Muscle of leg (tissue), 11 donors: Measurements from ENCODE around the gene UBL7. TPM values are rescaled to one million over a fixed set of nuclear protein-coding genes. Genes with fewer than 3 reads are reported as not detected.

Experiments used
- DNase-seq: peaks from one replicate; pipeline ENCODE4 v3.0.0; 2013
- H3K27ac ChIP-seq: one replicate; pipeline ENCODE4 v1.5.1; 2013; ENCODE audit warnings: mild to moderate bottlenecking, low read length, control low read depth
- H3K27me3 ChIP-seq: one replicate; pipeline ENCODE4 v1.6.1; 2013; ENCODE audit warnings: low read length; ENCODE audit not compliant: control insufficient read depth, insufficient read depth
- H3K36me3 ChIP-seq: one replicate; pipeline ENCODE4 v1.6.1; 2013; ENCODE audit warnings: low read length; ENCODE audit not compliant: control insufficient read depth, insufficient read depth
- H3K4me1 ChIP-seq: one replicate; pipeline ENCODE4 v1.6.1; 2013; ENCODE audit warnings: low read length; ENCODE audit not compliant: control insufficient read depth, insufficient read depth
- H3K4me3 ChIP-seq: one replicate; pipeline ENCODE4 v1.5.1; 2013; ENCODE audit warnings: low read length, control low read depth
- H3K9me3 ChIP-seq: replicated peaks from 2 replicates; pipeline ENCODE4 v1.6.1; 2013; ENCODE audit warnings: low read depth, low read length; ENCODE audit not compliant: control insufficient read depth
- WGBS: methylation state at CpG from one replicate; pipeline ENCODE4 v1.1.5; 2013; ENCODE audit warnings: missing lambda C conversion rate; ENCODE audit not compliant: insufficient coverage; 5-methylcytosine and 5-hydroxymethylcytosine counted together
- polyA plus RNA-seq, 8 donors: library from polyadenylated mRNA; unstranded; fragments of 120-200 nt; gene quantifications; one replicate each; pipeline versions ENCODE4 v1.2.1 to v1.2.3, GENCODE V29; 2013; ENCODE audit warnings: inconsistent platforms in 1 of 8, low replicate concordance in 1 of 8; ENCODE audit not compliant: insufficient read length in 8 of 8, insufficient read depth in 1 of 8
- total RNA-seq: library from RNA; stranded (reverse); fragments of 120-200 nt; gene quantifications from one replicate; pipeline ENCODE4 v1.2.4, GENCODE V29; 2013

UBL7 gene
- total and polyA plus RNA-seq, 9 donors: 30.6 to 38.8 (median 36.3) TPM

DNA sequence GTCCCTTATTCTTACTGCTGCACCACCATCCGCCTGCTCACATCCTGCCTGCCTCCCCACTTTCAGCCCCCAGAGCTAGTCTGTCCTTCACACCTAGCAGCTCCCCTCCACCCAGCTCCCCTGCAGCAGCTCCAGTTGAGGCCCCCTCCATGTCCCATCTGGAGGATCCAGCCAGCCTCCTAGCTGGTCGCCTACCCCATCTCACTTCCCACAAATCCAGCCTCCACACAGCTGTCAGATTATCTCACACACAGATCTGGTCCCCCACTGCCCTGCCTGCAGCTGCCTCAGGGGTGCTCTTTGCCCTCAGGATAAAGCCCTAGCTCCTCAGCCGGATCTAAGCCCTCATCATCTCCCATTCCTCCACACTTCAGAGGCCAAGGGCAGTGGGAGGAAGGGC lies 18.4 kb downstream of the UBL7 start:
- no peaks in the 10 kb centered on the region for H3K4me1 ChIP-seq
- no peak overlapping the region for H3K4me3 ChIP-seq
- H3K27me3 ChIP-seq: no peaks in the 10 kb centered on the region
- no peaks in the 10 kb centered on the region for H3K9me3 ChIP-seq
- H3K36me3 ChIP-seq: peaks cover 26% of the 10 kb centered on the region
- WGBS: 35% methylated on average over 3 of the region's 3 CpGs
- DNase-seq: no peak
- H3K27ac ChIP-seq: no peak overlapping the region

DNA sequence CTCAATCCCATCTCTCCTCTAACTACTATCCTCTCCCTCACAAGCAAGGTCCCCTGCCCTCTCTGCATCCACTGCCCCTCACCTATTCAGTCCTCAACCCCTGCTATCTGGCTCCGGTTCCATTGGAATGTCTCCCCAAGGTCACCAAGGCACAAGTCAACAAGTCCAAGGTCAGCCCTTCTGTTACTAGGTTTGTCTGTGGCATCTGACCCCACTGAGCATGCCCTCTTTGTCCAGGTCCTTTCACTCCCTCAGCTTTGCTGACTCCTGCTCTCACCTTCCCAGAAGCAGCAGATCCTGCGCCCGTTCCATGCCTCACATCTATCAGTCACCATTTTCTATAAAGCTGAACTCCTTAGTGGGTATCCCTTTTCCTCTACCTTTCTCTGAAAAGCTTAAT lies 18.9 kb downstream of the UBL7 start:
- H3K36me3 ChIP-seq: peaks cover 22% of the 10 kb centered on the region
- H3K9me3 ChIP-seq: no peaks in the 10 kb centered on the region
- DNase-seq: no peak
- H3K4me1 ChIP-seq: no peaks in the 10 kb centered on the region
- H3K27ac ChIP-seq: no peak overlapping the region
- 62% methylated on average over 3 of the region's 3 CpGs for WGBS
- H3K4me3 ChIP-seq: no peak overlapping the region
- no peaks in the 10 kb centered on the region for H3K27me3 ChIP-seq

- Histone ChIP-seq H3K9me3 (no peaks in the 10 kb centered on the region), H3K27ac (no peak overlapping the region), H3K36me3 (peaks cover 19% of the 10 kb centered on the region), H3K4me3 (no peak overlapping the region), H3K27me3 (peaks cover 3% of the 10 kb centered on the region), H3K4me1 (no peaks in the 10 kb centered on the region)
- DNase-seq: no peak
- WGBS: 84% methylated on average over 4 of the region's 6 CpGs
Measured at GRCh38 chr15:74441248-74441941, 19.6 kb downstream of the UBL7 start.

GRCh38 chr15:74438721-74439316 lies 22.1 kb downstream of the UBL7 start:
- H3K27me3 ChIP-seq: peaks cover 10% of the 10 kb centered on the region
- H3K36me3 ChIP-seq: no peaks in the 10 kb centered on the region
- peak; percentile 85 for DNase-seq
- 0% methylated on average over 2 of the region's 2 CpGs for WGBS
- H3K27ac ChIP-seq: no peak overlapping the region
- H3K4me1 ChIP-seq: peaks cover 13% of the 10 kb centered on the region
- H3K9me3 ChIP-seq: no peaks in the 10 kb centered on the region
- H3K4me3 ChIP-seq: no peak overlapping the region

DNA sequence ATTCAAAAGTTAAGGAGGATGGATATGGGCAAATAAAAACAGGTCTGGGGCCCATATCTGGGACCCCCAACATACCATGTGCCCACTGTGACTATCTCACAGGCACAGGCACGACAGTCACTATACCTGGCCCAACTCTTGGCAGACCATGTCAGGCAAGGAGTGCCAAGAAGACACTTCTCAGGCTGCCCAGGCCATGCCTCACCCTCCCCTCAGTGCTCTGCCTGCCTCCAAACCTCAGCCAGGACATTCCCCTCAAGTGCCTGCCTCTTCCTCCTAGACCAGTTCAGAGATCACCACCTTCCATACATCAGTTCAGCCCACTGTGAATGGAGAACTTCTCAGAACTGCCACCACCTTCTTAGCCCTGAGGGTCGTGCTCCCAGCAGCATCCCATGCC lies 22.8 kb downstream of the UBL7 start:
- no peaks in the 10 kb centered on the region for H3K9me3 ChIP-seq
- H3K27me3 ChIP-seq: peaks cover 13% of the 10 kb centered on the region
- DNase-seq: no peak
- WGBS: 54% methylated on average over 2 of the region's 2 CpGs
- peaks cover 15% of the 10 kb centered on the region for H3K4me1 ChIP-seq
- H3K36me3 ChIP-seq: no peaks in the 10 kb centered on the region
- H3K4me3 ChIP-seq: no peak overlapping the region
- no peak overlapping the region for H3K27ac ChIP-seq

DNA sequence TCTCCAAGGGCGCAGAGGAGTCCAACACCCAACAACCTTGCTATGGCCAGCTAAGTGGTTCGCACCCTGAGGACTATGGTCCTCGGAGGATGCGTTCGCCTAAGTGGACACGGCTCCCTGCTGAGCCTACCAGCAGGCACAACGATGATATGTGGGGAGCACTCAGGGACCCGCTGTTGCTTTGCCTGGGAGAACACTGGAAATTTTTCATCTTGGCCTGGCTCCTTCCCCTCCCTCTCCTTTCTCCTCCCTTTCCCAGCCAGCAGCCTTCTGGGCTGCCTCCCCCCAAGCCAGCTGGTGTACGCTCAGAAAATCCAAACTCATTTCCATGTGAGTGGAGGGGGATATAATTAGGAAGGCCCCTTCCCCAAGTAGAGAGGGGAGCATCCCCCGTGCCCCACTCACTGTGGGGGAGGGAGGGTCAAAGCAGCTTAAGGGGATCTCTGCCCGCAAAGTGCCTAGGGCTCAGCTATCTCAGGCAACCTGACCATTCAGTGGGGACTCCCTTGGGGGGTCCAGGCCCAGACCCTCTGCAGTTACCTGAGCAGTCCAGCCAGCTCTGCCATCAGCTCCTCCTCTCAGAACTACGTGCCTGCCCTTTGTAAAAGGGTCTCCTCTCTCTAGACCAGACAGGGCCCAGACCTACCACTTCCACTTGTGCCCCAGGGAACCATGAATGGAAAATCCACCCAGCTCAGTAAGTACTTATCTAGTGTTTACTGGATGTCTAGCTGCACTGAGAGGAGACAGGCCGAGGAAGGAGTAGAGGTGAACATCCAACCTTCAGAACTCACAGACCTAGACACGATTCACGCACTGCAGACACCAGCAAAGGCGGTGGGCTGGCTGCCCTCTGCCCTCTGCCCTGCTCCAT lies 26.5 kb downstream of the UBL7 start:
- Histone ChIP-seq H3K36me3 (no peaks in the 10 kb centered on the region), H3K27me3 (peaks cover 45% of the 10 kb centered on the region), H3K4me1 (peaks cover 37% of the 10 kb centered on the region), H3K9me3 (no peaks in the 10 kb centered on the region), H3K27ac (peak overlapping the region; percentile 78), H3K4me3 (peak overlapping the region; percentile 48)
- peak; percentile 87 for DNase-seq
- WGBS: 64% methylated on average over 7 of the region's 16 CpGs

GRCh38 chr15:74433592-74434262 lies 27.2 kb downstream of the UBL7 start, which contains the start of gene SEMA7A:
Gene SEMA7A (minus strand): TSS chr15:74433958. CDS start chr15:74433918, 40 bp downstream.
- DNase-seq: peak; percentile 91
- under 1% methylated on average over 70 of the region's 75 CpGs for WGBS
- Histone ChIP-seq H3K9me3 (no peaks in the 10 kb centered on the region), H3K27ac (peak within 1 kb of the TSS; percentile 78), H3K36me3 (no peaks in the 10 kb centered on the region), H3K4me3 (peak within 1 kb of the TSS; percentile 57), H3K4me1 (peaks cover 45% of the 10 kb centered on the region), H3K27me3 (peaks cover 45% of the 10 kb centered on the region)

DNA sequence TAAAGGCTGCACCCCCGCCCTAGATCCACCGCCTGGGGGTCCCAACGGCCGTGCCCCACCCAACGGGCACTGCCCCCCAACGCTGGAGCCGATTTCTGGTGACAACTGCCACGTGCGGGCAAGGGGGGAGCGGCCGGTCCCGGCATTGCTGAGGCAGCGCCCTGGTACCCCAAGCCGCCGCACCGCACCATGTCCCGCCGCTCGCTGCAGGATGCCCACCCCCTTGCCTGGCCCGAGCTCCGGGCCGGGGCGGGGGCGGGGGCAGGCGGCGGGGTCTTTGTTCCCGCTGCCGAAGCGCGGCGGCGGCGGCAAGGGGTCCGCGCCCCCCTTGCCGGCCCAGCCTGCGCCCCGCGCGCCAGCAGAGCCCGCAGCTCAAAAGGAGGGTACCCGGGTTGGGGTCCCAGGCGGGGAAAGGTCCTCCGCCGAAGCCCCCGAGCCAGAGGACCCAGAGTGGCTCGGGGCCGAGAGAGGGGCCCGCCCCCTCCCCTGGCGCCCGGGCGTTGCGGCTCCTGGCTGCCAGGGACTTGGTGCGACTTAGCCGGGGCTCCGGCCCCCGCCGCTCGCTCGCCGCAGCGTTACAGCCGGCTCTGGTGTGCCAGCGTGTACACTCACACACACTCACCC lies 27.9 kb downstream of the UBL7 start:
- Histone ChIP-seq H3K27me3 (peaks cover 45% of the 10 kb centered on the region), H3K27ac (no peak overlapping the region), H3K9me3 (no peaks in the 10 kb centered on the region), H3K4me1 (peaks cover 51% of the 10 kb centered on the region), H3K4me3 (peak overlapping the region; percentile 57), H3K36me3 (no peaks in the 10 kb centered on the region)
- no peak for DNase-seq
- WGBS: under 1% methylated on average over 64 of the region's 64 CpGs

DNA sequence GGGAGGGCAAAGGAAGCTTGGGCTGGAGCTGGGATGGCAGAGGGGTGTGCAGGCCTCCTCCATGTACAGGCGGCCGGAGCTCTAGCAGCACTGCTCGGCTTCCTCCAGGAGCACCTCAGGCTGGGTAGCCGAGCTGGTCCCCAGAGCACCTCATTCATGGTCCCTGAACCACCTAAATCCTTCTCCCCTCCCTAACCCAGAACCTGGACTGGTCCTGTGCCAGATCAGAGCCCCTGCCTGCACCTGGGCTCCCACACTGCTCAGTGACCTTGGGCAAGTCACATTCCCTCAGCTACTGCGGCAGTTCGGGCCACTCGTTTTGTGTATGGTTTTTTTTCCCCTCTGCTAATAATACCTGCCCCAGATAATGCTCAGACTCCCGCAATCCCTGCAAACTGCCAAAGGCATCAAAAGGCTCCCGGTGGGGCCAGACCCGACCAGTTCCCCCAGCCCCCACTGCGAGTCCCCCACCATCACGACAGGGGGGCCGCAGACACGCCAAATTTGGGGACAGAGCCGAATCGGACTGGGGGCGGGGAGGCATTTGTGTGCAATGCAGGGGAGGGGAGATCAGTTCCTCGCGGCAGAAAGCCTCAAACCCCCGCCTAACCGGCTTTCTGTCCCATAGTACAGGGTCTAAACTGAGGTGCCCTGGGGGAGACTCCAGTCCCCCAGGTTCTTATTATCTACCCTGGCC lies 28.5 kb downstream of the UBL7 start:
- Histone ChIP-seq H3K36me3 (no peaks in the 10 kb centered on the region), H3K4me3 (peak overlapping the region; percentile 42), H3K27ac (no peak overlapping the region), H3K27me3 (peaks cover 45% of the 10 kb centered on the region), H3K4me1 (peaks cover 55% of the 10 kb centered on the region), H3K9me3 (no peaks in the 10 kb centered on the region)
- DNase-seq: no peak
- WGBS: 33% methylated on average over 7 of the region's 21 CpGs
